GM12892 (cell line): ENCODE data around the gene CTPS1.

Source experiments
- DNase-seq: peaks from one replicate; pipeline ENCODE4 v3.0.0; 2011; ENCODE audit not compliant: insufficient read length
- FAIRE-seq: peaks from 2 replicates; lab custom pipeline; 2011; peaks lifted over from hg19 to GRCh38; lab: Jason Lieb, UNC
- POLR2A ChIP-seq: IDR thresholded peaks from 2 replicates; pipeline ENCODE4 v1.6.1; 2011; ENCODE audit warnings: low read depth, low read length, control low read depth
- POLR2AphosphoS5 ChIP-seq: IDR thresholded peaks from 2 replicates; pipeline ENCODE4 v1.6.1; 2011; ENCODE audit warnings: low read depth, low read length, control low read depth
- TAF1 ChIP-seq: IDR thresholded peaks from 2 replicates; pipeline ENCODE4 v1.6.1; 2011; ENCODE audit warnings: low read depth, mild to moderate bottlenecking, control low read depth, low read length, borderline replicate concordance

The CTPS1 gene

DNA sequence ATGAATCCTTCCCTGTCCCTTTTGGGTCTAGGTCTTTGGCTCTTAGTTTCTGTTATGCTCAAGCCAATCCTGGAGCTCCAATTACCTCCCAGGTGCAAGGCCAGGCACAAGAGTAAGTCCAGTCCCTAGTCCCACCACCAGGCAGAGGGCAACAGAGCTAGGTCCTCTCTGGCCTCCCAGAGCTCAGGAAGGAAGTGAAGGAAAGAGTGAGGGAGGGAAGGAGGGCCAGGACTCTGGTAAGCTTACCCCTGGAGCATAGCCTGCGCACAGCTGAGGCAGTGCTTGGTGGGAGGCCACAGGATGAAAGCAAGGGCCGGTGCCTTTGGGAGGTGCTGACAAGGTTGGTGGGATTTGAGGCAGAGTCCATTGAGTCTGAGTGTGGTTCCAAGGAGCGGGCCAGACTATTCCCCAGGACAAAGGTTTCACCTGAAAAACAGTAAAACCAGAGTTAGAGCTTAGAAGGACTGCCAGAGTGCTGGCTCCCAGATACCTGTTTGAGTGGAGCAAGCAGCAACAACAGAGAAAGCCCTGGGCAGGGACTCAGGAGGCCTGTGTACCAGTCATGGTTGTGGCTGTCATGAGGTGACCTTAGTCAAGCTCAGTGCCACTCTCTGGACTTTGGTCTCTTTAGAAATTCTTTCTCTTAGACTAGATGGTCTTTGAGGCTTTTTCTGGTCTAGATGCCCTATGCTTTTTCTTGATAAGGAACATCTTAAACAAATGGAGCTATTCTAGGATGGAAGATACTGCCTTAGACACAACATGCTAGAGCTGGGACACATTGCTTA, 57.8 kb downstream of the CTPS1 start:
- no peak for FAIRE-seq

DNA sequence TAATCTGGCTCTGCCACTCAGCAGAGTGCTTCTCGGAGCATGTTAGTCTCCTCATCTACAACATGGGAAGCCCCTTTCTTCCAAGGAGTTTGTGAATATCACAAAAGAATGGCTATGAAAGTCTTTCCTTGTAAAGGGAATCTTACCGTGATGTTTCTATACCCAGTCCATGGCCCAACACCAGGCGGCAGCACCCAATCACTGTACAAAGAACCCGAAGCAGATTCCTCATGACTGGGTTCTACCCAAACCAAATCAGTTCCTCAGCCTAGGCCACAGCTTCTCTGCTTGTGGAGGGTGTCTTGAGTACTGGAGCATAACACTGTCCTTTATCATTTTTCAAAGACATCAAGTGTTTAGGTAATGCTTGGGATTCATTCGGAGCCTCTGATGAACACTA, 58.6 kb downstream of the CTPS1 start:
- TF ChIP-seq POLR2A (no peak), TAF1 (no peak)
- no peak for FAIRE-seq

More for the DNA sequence above, 57.8 kb downstream of the CTPS1 start:
- TF ChIP-seq TAF1 (no peak), POLR2AphosphoS5 (no peak), POLR2A (no peak)
- DNase-seq = no peak

DNA sequence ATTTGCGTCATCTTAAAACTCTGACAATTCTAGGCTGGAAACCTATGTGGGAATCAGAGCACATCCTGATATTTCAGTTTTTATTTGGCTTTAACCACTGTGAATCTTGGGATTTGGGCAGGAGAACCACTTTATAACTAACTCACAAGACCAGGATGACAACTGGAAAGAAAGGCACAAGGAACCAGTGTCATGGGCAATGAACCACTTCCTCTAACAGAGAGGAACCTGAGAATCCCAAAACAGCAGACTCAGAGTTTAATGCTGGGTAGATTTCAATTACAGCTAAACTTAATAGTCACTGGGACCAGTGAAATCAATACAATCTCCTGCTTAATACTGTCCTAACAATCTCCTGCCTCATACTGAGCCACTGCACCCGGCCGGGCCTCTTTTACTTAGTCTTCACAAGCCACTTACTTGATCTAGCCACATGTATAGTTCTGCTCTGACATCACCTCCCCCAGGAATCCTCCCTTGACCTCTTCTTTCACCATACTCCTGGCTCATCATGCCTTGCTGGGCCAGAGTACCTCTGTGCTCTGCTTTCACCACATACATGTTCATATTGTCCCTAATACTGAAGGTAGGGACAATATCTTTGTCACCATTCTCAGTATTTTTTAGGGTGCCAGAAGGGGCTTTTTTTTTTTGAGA, 62.2 kb downstream of the CTPS1 start:
- DNase-seq (no peak), FAIRE-seq (no peak)
- TF ChIP-seq POLR2AphosphoS5 (no peak), POLR2A (no peak), TAF1 (no peak)

More for the DNA sequence above, 58.6 kb downstream of the CTPS1 start:
- no peak for DNase-seq

DNA sequence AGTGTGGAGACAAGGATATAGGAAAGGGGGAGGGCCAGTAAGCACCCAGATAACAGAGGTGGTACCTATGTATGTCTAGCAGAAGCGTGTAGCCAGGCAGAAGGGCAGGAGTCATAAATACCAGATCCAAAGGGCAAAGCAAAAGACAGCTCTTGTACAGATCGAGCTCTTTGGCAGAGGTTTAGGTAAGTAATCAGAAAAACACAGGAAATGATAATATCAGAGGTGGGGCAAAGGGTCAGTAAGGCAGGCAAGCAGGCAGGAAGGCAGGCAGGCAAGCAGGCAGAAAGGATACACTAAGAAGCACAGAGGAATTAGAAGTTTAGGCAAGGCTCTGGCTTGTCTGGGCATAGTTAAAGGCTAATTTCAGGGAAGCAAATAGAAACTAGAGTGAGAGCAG, 64.7 kb downstream of the CTPS1 start:
- TF ChIP-seq POLR2A (no peak), TAF1 (no peak), POLR2AphosphoS5 (no peak)
- DNase-seq = no peak
- FAIRE-seq = no peak

DNA sequence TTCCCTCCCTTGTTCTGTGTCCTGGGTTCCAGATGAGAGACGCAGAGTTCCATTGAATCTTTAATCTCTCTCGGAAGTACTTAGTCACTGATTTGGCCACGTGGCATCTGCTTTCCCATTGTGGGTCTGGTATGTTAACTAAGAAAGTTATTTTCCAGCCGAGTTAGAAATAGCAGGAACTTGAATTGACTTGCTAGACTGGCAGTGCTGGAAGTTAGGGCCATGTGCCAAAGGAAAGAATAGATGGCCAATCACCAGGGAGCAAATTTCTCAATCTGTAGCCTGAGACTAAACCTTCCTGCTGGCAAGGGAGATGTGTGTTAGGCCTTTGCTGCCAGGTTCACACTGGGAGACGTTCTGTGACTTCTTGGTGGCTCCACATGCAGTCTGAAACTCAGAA, 66.2 kb downstream of the CTPS1 start:
- FAIRE-seq = no peak
- DNase-seq = no peak
- TF ChIP-seq POLR2A (no peak), POLR2AphosphoS5 (no peak), TAF1 (no peak)

DNA sequence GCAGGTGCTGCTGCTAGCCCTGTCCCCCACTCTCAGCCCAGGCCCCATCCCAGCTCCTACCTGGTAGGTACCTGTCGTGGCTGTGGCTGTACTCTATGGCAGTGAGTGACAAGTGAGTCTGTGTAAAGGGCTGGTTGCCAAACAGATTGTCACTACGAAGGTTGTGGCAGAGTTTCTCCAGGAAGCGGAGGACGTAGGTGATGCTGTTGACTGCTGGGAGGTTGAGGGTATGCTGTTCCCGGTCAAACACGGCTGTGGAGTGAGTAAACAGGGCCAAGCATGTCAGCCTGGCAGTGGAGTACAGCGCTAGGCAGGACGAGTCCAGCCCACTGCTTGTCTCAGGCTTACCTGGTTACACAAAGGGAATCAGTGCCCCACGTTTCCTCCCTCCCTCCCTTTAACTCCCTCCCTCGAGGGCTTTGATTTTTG, 66.9 kb downstream of the CTPS1 start:
- DNase-seq = no peak
- no peak for TF ChIP-seq POLR2AphosphoS5
- no peak for TF ChIP-seq TAF1
- TF ChIP-seq POLR2A = no peak
- no peak for FAIRE-seq

DNA sequence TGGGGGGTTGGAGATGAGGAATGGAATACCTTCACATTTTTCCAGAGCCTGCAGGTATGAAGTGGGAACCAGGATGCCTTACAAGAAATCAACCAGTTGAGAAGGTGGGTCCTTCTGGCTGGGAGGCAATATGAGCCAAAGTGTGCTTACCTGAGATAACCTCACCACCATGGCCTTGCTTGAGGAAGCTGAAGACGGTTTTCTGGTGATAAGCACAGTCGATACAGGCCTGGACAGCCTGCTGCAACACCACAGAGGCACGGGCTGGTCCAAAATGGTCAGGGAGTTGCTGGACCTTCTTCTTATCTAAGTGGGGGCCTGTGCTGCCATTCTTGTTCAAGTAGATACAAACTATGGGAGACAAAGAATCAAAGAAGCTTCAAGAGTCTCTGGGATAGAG, 69.0 kb downstream of the CTPS1 start:
- DNase-seq = no peak
- FAIRE-seq = no peak
- TF ChIP-seq POLR2AphosphoS5 (no peak), TAF1 (no peak), POLR2A (no peak)

DNA sequence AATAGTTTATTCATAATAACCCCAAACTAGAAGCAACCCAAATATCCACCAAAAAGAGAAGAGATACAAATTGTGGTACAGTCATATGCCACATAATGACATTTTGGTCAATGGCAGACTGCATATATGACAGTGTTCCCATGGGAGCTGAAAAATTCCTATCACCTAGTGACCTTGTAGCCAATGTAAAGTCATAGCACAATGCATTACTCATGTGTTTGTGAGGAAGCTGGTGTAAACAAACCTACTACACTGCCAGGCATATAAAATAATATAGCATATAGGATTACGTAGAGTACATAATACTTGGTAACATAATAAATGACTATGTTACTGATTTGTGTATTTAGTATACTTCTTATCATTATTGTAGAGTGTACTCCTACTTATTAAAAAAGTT, 71.5 kb downstream of the CTPS1 start:
- FAIRE-seq = no peak
- no peak for TF ChIP-seq POLR2AphosphoS5
- TF ChIP-seq TAF1 = no peak
- no peak for TF ChIP-seq POLR2A
- no peak for DNase-seq

DNA sequence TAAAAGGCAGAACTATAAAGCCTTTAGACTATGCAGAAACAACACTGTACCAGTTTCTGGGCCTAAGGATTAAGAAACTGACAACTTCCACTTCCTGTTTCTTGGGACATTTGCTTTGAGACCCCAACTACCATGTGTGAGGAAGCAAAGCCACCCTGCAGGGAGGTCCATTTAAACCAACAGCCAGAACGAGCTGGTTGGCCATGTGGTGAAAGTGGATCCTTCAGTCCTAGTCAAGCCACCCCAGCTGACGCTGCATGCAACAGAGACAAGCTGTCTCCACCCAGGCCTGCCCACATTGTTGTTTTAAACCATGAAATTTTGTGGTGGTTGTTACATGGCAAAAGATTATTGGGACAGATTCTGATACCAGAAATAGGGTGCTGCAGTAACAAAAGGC, 73.8 kb downstream of the CTPS1 start:
- FAIRE-seq = no peak
- DNase-seq = no peak
- no peak for TF ChIP-seq POLR2AphosphoS5
- no peak for TF ChIP-seq TAF1
- TF ChIP-seq POLR2A = no peak

DNA sequence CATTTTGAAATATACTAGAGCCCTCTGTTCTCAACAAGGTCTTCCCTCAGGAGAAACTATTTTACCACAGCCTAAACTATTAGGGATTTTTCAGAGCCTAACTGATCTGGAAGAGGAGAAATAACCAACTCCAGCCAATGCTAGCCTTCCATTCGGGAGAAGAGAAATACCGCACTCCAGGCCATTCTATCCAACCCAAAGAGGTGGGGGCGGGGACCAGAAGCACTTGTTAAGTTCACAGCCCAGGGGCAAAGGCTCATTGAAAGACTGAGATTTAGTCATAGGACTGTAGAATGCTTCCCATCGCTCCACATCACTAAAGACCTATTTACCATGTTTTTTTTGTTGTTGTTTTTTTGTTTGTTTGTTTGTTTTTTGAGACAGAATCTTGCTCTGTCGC, 77.4 kb downstream of the CTPS1 start:
- DNase-seq (no peak), FAIRE-seq (no peak)
- TF ChIP-seq POLR2AphosphoS5 = no peak
- no peak for TF ChIP-seq POLR2A
- no peak for TF ChIP-seq TAF1
